GM12801 (cell line): ENCODE results near the gene TTYH3.

Source experiments
- CTCF ChIP-seq: IDR thresholded peaks from one replicate; pipeline ENCODE4 v1.5.1; 2011; ENCODE audit warnings: control low read depth; ENCODE audit not compliant: insufficient read length; ENCODE audit errors: extremely low read depth

The TTYH3 gene

GRCh38 chr7:2710901-2711551 lies 79.2 kb downstream of the TTYH3 start:
- TF ChIP-seq CTCF = no peak

GRCh38 chr7:2711895-2712675 lies 80.3 kb downstream of the TTYH3 start:
- no peak for TF ChIP-seq CTCF

- no peak for TF ChIP-seq CTCF
These were observed 81.6 kb downstream of the TTYH3 start for GRCh38 chr7:2713370-2713769.

GRCh38 chr7:2713978-2714377 lies 82.2 kb downstream of the TTYH3 start:
- TF ChIP-seq CTCF = no peak
